Activated CD4-positive, alpha-beta T cell treated with anti-CD3 and anti-CD28 coated beads, Interleukin-2, amount 10 ng/mL, durations not matched to agents 24 days and 14 days (primary cell): Measurements from ENCODE around the gene KCNE1. TPM values are rescaled to one million over a fixed set of nuclear protein-coding genes. Genes with fewer than 3 reads are reported as not detected.
"Not testable (repeated sequence)": the region's sequence is repeated elsewhere in the genome, so short reads cannot be mapped to it uniquely, and the experiment has no call there.

Experiments
- DNase-seq: peaks from one replicate; pipeline ENCODE4 v3.0.0; 2022
- H3K27ac Mint-ChIP-seq: one replicate; pipeline ENCODE4 v1.8.0; 2022; ENCODE audit warnings: mild to moderate bottlenecking, mixed read lengths
- H3K27me3 Mint-ChIP-seq: one replicate; pipeline ENCODE4 v1.8.0; 2022; ENCODE audit warnings: mixed read lengths
- H3K36me3 Mint-ChIP-seq: one replicate; pipeline ENCODE4 v1.8.0; 2022; ENCODE audit warnings: low read depth, mild to moderate bottlenecking, mixed read lengths
- H3K4me1 Mint-ChIP-seq: one replicate; pipeline ENCODE4 v1.8.0; 2021; ENCODE audit warnings: mixed read lengths
- H3K4me3 Mint-ChIP-seq: one replicate; pipeline ENCODE4 v1.8.0; 2022; ENCODE audit warnings: mild to moderate bottlenecking, moderate library complexity, mixed read lengths
- H3K9me3 Mint-ChIP-seq: one replicate; pipeline ENCODE4 v1.8.0; 2021; ENCODE audit warnings: mixed read lengths
- intact Hi-C: fragments of 100-400 bp; cut with micrococcal nuclease; formaldehyde crosslinking; loops from one replicate; pipeline ENCODE4 v1.15.1; 2023
- total RNA-seq: library from RNA; stranded (reverse); gene quantifications from 2 replicates; pipeline ENCODE4 v1.2.3, GENCODE V29; 2022

Gene KCNE1
- total RNA-seq, 1 donor from 2014 or later: not detected

GRCh38 chr21:34404742-34405141, 107.3 kb downstream of the KCNE1 start:
- H3K9me3 Mint-ChIP-seq, intact Hi-C loops, H3K4me3 Mint-ChIP-seq, H3K27ac Mint-ChIP-seq, H3K4me1 Mint-ChIP-seq, H3K36me3 Mint-ChIP-seq, DNase-seq, H3K27me3 Mint-ChIP-seq: not testable (repeated sequence)

- H3K4me1 Mint-ChIP-seq, H3K9me3 Mint-ChIP-seq, H3K27ac Mint-ChIP-seq, H3K36me3 Mint-ChIP-seq, intact Hi-C loops, H3K4me3 Mint-ChIP-seq, DNase-seq, H3K27me3 Mint-ChIP-seq: not testable (repeated sequence)
Observed at GRCh38 chr21:34400522-34400921, 111.5 kb downstream of the KCNE1 start.

Other genes starting within 250 kb of the KCNE1 start
- gene KCNE2, start 148.2 kb downstream of the KCNE1 start, total RNA-seq: not detected in 2 replicates
- 23.7 and 23.9 TPM in 2 replicates for gene SMIM11, start 136.7 kb downstream of the KCNE1 start, total RNA-seq
- gene SMIM34, start 88.3 kb downstream of the KCNE1 start, total RNA-seq: not detected in 2 replicates
- gene RCAN1, start 102.9 kb upstream of the KCNE1 start, total RNA-seq: 15.7 and 17.6 TPM in 2 replicates
- not detected in 2 replicates for gene CLIC6, start 156.8 kb upstream of the KCNE1 start, total RNA-seq